Fibroblast of pulmonary artery (primary cell): ENCODE results near the gene SLC37A2.

Experiments used
- DNase-seq: peaks from one replicate; pipeline ENCODE4 v3.0.0-alpha.2; 2010; ENCODE audit warnings: low read depth
- H3K4me3 ChIP-seq: replicated peaks from 2 replicates; pipeline ENCODE4 v1.5.1; 2011; ENCODE audit warnings: low read depth, mild to moderate bottlenecking, control low read depth, low read length, moderate library complexity
- TF ChIP-seq, protein P1 (sequence below): IDR thresholded peaks from 2 replicates; pipeline ENCODE4 v1.5.1; 2011; ENCODE audit warnings: mild to moderate bottlenecking, control low read depth, low read length, inconsistent platforms; ENCODE audit errors: missing control alignments

SLC37A2 gene

DNA sequence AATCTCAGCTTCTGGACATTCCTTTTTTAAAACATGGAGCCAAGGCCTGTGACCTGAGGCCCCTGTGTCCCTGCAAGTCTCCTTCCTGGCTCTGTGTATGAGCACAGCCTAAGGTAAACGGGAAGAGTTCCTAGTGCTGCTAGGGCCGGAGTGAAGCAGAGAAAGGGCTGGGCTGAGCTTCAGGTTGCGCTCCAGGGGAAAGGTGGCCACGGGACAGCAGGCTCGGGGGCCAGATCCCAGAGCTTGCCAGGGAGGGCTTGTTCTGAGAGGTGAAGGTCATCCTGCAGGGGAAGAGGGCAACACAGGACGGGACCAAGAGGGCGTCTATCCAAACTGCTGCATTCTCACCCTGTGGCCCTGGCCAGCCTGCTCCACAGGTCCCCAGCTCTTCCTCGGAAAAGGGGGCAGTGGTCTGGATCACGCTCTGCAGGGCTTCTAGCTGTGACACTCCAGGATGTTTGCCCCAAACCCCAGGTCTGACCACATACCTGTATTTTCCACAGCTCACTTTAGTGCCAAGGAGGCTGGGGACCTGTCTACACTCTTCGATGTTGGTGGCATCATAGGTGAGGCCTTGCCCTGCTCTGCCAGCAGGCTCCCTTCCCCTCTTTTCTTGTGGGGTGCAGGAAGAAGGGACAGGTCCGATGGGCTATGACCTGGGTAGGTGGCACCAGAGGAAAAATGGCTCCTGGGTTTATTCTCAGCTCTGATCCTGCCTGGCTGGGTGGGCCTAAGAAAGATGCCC lies 20.4 kb downstream of the SLC37A2 start:
- TF ChIP-seq, protein P1, sequence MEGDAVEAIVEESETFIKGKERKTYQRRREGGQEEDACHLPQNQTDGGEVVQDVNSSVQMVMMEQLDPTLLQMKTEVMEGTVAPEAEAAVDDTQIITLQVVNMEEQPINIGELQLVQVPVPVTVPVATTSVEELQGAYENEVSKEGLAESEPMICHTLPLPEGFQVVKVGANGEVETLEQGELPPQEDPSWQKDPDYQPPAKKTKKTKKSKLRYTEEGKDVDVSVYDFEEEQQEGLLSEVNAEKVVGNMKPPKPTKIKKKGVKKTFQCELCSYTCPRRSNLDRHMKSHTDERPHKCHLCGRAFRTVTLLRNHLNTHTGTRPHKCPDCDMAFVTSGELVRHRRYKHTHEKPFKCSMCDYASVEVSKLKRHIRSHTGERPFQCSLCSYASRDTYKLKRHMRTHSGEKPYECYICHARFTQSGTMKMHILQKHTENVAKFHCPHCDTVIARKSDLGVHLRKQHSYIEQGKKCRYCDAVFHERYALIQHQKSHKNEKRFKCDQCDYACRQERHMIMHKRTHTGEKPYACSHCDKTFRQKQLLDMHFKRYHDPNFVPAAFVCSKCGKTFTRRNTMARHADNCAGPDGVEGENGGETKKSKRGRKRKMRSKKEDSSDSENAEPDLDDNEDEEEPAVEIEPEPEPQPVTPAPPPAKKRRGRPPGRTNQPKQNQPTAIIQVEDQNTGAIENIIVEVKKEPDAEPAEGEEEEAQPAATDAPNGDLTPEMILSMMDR: no peak
- no peak overlapping the region for H3K4me3 ChIP-seq
- DNase-seq: no peak

DNA sequence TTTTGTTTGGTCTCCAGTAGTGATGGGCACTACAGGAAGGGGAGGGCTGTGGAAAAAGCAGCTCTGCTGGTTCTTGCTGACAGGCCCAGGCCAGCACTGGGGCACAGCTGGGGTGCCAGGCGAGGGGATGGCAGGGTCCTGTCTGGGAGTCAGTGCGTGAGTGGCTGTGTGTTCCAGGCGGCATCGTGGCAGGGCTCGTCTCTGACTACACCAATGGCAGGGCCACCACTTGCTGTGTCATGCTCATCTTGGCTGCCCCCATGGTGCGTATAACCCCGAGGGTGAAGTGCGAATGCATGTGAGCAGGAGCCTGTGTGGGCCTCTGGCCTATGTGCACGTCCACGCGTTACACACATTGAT lies 20.9 kb downstream of the SLC37A2 start:
- DNase-seq: no peak
- TF ChIP-seq, protein P1: no peak
- H3K4me3 ChIP-seq: no peak overlapping the region

DNA sequence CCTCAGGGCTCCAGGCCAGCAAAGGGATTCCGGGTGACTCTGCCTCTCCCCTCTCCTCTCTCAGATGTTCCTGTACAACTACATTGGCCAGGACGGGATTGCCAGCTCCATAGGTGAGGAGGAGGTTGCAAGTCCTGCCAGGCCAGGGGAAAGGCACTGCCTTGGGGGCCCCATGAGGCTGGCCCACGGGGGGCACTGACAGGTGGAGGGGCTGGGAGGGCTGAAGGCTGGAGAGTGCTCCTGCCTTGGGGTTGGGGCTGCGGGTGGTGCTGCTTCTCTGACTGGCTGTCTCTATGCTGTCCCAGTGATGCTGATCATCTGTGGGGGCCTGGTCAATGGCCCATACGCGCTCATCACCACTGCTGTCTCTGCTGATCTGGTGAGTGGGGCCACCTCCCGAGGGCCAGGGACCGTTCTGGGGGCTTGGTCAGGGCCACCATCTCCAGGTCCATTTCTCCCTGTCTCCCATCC lies 21.7 kb downstream of the SLC37A2 start:
- TF ChIP-seq, protein P1: no peak
- DNase-seq: no peak
- no peak overlapping the region for H3K4me3 ChIP-seq

DNA sequence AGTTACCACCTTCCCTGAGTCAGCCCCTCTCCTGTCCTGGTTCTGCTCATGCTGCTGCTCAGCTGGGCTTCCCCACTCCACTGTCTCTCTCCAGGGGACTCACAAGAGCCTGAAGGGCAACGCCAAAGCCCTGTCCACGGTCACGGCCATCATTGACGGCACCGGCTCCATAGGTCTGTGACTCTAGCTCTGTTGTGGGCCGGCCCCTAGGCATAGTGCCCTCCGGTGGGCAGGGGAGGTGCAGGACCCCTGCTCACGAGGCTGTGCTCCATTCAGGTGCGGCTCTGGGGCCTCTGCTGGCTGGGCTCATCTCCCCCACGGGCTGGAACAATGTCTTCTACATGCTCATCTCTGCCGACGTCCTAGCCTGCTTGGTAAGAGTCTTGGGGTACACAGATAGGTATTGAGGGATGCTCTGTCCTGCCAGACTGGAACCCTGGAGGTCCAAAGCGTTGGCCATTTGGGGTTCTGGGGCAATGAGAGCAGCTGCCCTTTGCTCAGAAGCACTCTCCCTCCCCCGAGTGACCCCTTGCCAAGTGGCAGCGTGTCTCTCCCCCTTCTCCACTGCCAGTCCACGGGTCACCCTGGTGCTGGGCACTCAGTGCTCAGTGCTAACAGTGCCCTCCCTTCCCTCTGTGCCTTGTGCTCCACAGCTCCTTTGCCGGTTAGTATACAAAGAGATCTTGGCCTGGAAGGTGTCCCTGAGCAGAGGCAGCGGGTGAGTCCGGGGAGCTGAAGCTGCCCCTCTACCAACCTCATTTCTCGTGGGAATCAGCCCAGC lies 22.4 kb downstream of the SLC37A2 start:
- TF ChIP-seq, protein P1: no peak
- DNase-seq: no peak
- H3K4me3 ChIP-seq: no peak overlapping the region

DNA sequence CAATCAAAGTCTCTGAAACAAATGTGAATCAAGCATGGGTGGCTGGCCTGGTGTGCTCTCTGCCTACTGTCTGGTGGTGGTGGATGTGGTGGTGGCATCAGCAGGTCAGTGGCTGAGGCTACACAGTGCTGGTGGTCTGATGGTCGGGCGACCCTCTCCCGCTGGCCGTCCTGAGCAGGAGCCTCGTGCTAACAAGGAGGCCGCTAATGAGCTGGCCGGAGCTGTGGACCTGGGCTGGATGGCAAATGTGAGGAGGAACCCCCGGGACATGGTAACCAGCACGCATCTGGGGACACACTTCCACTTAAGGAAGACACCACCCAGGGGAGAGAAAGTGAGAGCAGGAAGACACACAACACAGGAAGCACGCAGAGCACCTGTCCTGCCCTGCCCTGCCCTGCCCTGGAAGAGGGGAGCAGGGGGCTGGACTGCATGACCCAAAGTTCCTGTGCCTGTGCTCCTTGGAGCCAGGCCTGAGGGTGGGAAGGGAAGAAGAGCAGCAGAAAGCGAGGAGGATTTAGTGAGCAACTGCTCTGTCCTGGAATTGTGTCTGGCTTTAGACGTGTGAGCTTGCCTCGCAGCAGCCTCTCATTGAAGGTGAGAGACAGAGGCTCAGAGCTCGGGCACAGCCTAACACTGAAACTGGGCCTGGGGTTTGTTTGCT lies 23.7 kb downstream of the SLC37A2 start:
- TF ChIP-seq, protein P1: no peak
- no peak overlapping the region for H3K4me3 ChIP-seq

DNA sequence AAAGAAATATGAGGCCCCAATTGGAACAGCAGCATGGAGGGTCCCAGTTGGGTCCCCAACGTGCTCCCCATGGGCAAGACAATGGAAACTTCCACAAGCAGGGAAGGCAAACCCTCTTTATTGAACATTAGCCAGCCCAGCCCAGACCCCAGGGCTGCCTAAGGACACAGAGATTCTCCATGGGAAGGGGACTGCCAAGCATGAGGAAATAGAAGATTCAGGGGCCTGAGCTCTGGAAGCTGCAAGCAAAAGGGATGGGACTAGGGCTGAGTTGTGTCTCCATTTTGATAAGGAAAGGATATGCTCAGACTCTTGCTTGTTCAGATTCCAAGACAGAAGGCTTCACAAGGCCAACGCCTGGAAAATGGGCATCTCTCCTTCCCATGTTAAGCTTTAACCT lies 25.0 kb downstream of the SLC37A2 start:
- no peak for DNase-seq
- H3K4me3 ChIP-seq: no peak overlapping the region
- TF ChIP-seq, protein P1: no peak

More for the DNA sequence above, 23.7 kb downstream of the SLC37A2 start:
- no peak for DNase-seq
